NAMALWA (cell line): ENCODE results near the gene NT5C.

Source experiments
- DNase-seq: peaks from one replicate; pipeline ENCODE4 v3.0.0-alpha.2; 2015; ENCODE audit warnings: low spot score

The NT5C gene

GRCh38 chr17:75091855-75092327 lies 39.7 kb downstream of the NT5C start:
- DNase-seq: no peak

GRCh38 chr17:75090871-75091854 lies 40.4 kb downstream of the NT5C start:
- no peak for DNase-seq

GRCh38 chr17:75088465-75089417 lies 42.8 kb downstream of the NT5C start:
- no peak for DNase-seq

GRCh38 chr17:75087558-75088453 lies 43.7 kb downstream of the NT5C start, which contains the start of gene SLC16A5:
TSS of gene SLC16A5 (plus strand) at chr17:75087954. CDS start at chr17:75093637, 5,683 bp downstream.
- no peak for DNase-seq

GRCh38 chr17:75087182-75087557 lies 44.4 kb downstream of the NT5C start:
- no peak for DNase-seq

GRCh38 chr17:75086496-75087181 lies 44.9 kb downstream of the NT5C start:
- no peak for DNase-seq

GRCh38 chr17:75084039-75084660 lies 47.4 kb downstream of the NT5C start:
- DNase-seq: no peak

GRCh38 chr17:75082683-75083082 lies 48.9 kb downstream of the NT5C start:
- DNase-seq: no peak

- no peak for DNase-seq
Observed at GRCh38 chr17:75081611-75082540, 49.7 kb downstream of the NT5C start.
